GM18951 (cell line): ENCODE results near the gene SAXO2.
"Not testable (repeated sequence)": the region's sequence is repeated elsewhere in the genome, so short reads cannot be mapped to it uniquely, and the experiment has no call there.

ENCODE experiments used
- POLR2A ChIP-seq: IDR thresholded peaks from 4 replicates; pipeline ENCODE4 v1.6.1; 2011; ENCODE audit warnings: mild to moderate bottlenecking; ENCODE audit not compliant: insufficient read length, insufficient read depth; ENCODE audit errors: extremely low read depth
- in situ Hi-C: fragments of 300-500 bp; cut with MboI; formaldehyde crosslinking; loops from one replicate; pipeline ENCODE4 v1.12.0; 2022; ENCODE audit warnings: low sequenced_read_pairs, mixed read lengths, inconsistent platforms; ENCODE audit not compliant: unreplicated experiment

SAXO2 gene

GRCh38 chr15:82315519-82316246 is 53.1 kb downstream of the SAXO2 start:
- no peak for TF ChIP-seq POLR2A
- in situ Hi-C loops: no loop called here

- in situ Hi-C loops: not testable (repeated sequence)
These were observed 53.9 kb downstream of the SAXO2 start for GRCh38 chr15:82316247-82317090.

DNA sequence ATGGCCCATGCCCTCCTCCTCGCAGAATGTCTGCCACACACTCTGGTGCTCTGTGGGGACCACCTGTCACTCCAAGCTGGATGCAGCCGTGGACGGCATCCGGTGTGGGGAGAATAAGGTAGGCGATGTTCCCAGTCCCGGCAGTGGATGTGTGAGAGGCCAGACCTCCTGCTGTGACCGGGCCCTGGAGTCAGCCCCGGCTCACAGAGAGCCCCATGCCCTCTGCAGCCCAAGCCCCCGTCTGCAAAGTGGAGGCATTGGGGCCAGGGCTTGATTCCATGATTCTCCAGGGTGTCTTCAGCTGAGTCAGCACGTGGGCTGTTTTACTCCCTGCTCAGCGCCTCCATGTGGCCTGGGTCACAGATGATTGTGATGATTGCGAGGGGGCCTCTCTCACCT is 54.5 kb downstream of the SAXO2 start:
- in situ Hi-C loops: no loop called here
- no peak for TF ChIP-seq POLR2A

DNA sequence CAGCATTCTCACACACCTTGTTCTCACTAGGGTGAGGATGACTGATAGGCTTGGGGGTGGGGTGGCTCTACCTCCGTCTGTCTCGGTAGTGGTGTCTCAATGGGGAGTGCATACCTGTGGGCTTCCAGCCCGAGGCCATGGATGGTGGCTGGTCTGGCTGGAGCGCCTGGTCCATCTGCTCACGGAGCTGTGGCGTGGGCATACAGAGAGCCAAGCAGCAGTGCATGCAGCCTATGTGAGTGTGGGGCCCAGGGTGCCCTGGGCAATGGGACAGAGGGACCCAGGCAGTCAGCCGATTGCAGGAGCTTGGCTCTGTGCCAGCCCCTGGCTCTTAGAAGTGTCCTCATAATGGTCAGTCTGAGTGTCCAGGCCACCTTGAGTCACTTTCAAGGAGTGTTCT is 54.9 kb downstream of the SAXO2 start:
- in situ Hi-C loops: not testable (repeated sequence)

- in situ Hi-C loops: not testable (repeated sequence)
These were observed 55.7 kb downstream of the SAXO2 start for GRCh38 chr15:82318281-82318680.

- in situ Hi-C loops: not testable (repeated sequence)
These were observed 57.1 kb downstream of the SAXO2 start for GRCh38 chr15:82319522-82320278.

GRCh38 chr15:82320861-82321260 is 58.2 kb downstream of the SAXO2 start:
- in situ Hi-C loops: not testable (repeated sequence)

GRCh38 chr15:82322488-82322887 is 59.9 kb downstream of the SAXO2 start:
- in situ Hi-C loops: not testable (repeated sequence)

DNA sequence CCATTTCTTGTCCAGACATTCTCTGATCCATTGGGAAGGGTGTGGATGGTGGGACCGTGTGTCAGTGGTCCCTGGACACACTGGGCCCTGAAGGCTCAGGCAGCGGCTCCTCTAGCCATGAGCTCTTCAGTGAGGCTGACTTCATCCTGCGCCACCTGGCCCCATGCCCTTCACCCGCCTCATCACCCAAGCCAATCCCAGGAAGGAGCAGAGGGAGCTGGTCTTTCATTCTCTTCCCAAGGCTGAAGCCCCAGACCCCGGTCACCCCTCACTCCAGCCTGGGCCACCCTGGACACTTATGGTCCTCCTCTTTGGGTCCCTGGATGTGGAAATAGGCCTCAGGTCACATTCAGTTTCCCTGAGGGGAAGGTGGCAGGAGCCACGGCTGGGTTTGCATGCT is 62.2 kb downstream of the SAXO2 start:
- in situ Hi-C loops: not testable (repeated sequence)

DNA sequence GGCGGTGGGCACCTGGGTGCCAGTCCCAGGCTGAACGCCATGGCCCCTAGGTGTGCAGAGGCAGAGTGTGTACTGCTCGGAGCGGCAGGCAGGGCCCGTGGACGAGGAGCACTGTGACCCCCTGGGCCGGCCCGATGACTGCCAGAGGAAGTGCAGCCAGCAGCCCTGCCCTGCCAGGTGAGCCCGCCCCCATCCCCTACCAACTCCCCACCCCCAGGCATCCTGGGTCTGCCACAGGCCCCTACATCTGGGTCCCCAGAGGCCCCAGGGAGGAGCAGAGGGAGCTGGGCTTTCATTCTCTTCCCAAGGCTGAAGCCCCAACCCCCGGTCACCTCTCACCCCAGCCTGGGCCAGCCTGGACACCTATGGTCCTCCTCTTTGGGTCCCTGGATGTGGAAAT is 63.0 kb downstream of the SAXO2 start:
- in situ Hi-C loops: not testable (repeated sequence)

- in situ Hi-C loops: not testable (repeated sequence)
These were observed 64.3 kb downstream of the SAXO2 start for GRCh38 chr15:82326896-82327295.

DNA sequence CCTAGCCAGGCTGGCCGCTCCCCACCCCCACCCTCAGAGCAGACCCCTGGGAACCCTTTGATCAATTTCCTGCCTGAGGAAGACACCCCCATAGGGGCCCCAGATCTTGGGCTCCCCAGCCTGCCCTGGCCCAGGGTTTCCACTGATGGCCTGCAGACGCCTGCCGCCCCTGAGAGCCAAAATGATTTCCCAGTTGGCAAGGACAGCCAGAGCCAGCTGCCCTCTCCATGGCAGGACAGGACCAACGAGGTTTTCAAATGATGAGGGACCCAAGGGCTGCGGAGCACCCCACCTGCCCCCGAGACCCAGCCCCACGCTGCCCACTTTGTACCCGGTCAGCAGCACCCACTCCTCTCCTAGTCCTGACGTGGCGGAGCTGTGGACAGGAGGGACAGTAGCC is 64.8 kb downstream of the SAXO2 start:
- in situ Hi-C loops: not testable (repeated sequence)

- in situ Hi-C loops: not testable (repeated sequence)
These were observed 66.4 kb downstream of the SAXO2 start for GRCh38 chr15:82329039-82329438.

- in situ Hi-C loops: not testable (repeated sequence)
These were observed 68.3 kb downstream of the SAXO2 start for GRCh38 chr15:82330921-82331320.

DNA sequence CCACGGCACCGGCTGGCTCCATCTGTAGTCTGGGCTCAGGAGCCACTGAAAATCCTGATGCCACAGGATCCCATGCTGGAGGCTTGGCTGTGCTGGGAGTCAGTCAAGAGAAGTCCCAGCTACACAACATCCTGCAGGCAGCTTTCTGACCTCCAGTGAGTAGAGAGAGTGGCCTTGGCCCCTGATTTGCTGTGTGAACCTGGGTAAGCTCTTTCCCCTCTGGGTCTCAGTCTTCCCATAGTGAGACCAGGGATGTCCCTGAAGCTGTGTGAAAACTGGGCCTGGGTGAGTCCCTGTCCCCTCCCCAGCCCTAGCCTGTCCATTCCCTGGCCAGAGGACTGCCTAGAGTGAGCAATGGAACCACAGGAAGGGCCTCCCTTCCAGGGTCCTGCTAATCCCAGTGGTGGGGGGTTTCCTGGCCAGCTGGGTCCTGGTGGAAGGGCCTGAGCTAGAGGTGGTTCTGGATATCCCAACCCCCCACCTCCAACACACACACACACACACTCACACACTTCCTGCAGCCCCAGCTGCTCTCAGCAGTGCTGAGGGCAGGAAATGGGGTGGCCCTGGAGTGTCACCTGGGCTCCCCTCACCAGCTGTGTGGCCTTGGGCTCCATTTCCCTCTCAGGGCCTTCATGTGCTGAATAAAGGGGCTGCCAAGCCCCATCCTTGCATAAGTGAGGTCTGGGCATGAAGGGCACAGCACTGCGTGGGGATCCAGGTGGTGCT is 69.1 kb downstream of the SAXO2 start:
- in situ Hi-C loops: not testable (repeated sequence)

DNA sequence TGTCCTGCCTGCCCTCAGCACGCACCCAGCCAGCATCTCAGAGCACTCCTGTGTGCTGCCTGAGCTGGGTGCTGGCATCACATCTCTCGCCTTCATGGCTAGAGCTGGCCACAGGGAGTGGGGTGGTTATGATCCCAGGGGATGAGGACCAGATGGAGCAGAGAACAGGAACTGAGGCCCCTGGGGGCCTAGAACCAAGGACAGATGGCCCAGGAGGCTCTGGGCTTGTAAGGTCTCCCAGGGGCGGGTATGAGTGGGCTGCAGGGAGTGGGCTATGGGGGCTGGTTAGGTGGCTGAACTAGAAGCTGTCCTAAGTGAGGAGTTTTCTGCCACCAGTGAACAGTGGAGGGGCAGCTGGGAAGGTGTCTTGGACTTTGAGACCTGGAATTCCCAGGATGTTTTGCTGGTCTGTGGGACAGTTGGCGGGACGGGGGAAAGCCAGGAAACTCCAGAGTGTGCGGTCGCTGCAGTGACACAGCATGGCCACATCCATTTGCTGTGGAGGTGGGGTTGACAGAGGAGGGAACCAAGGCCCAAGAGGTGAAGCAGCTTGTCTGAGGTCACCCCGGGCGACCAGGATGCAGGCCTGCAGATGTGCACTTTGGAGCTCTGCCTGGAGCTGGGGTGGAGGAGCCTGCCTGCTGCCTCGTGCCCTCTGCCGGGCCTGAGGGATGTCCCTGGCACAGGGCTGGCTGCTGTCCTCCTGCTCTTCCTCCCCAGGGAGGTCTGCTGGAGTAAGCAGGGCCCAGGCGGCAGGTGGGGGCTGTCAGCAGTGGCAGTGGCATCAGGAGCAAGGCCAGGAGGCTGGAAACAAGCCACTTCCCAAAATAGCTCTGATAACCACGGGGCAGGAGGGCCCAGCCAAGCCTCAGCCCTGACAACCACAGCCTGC is 70.3 kb downstream of the SAXO2 start:
- in situ Hi-C loops: not testable (repeated sequence)

- in situ Hi-C loops: not testable (repeated sequence)
These were observed 71.3 kb downstream of the SAXO2 start for GRCh38 chr15:82333603-82334553.
